ENCODE measurements around the gene RUNX2.

DNA sequence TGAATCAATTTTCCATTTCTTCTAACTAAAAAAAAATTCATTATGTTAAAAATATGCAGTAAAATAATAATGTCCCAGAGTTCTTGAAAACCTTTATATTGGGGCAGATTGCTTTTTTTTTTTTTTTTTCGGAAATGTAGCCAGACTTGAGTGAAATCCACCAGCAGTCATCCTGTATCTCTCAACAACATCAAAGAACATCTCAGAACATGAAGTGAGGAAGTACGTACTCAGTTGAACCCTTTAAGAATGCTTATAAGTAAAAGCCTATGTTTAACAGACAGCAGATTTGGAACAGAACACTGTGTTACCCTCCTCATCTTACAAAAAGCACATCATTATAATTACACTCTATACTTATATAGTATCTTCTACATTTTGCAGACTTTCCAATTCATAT lies 100.6 kb downstream of the RUNX2 start:
- TF ChIP-seq, protein P1, sequence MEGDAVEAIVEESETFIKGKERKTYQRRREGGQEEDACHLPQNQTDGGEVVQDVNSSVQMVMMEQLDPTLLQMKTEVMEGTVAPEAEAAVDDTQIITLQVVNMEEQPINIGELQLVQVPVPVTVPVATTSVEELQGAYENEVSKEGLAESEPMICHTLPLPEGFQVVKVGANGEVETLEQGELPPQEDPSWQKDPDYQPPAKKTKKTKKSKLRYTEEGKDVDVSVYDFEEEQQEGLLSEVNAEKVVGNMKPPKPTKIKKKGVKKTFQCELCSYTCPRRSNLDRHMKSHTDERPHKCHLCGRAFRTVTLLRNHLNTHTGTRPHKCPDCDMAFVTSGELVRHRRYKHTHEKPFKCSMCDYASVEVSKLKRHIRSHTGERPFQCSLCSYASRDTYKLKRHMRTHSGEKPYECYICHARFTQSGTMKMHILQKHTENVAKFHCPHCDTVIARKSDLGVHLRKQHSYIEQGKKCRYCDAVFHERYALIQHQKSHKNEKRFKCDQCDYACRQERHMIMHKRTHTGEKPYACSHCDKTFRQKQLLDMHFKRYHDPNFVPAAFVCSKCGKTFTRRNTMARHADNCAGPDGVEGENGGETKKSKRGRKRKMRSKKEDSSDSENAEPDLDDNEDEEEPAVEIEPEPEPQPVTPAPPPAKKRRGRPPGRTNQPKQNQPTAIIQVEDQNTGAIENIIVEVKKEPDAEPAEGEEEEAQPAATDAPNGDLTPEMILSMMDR (IDR thresholded peaks at IDR 0.05 in 4 of 5, conservative IDR thresholded peaks at IDR 0.05 in 1 of 5) = no peak
- no peak for TF ChIP-seq POLR2A (IDR thresholded peaks at IDR 0.05)

Data from gastrocnemius medialis (tissue), 4 donors.